ENCODE measurements around the gene TCF7L2. TPM values are rescaled to one million over a fixed set of nuclear protein-coding genes. Genes with fewer than 3 reads are reported as not detected.

The TCF7L2 gene
- polyA plus RNA-seq, 3 donors: 2.1 to 23.5 (median 6.1) TPM

DNA sequence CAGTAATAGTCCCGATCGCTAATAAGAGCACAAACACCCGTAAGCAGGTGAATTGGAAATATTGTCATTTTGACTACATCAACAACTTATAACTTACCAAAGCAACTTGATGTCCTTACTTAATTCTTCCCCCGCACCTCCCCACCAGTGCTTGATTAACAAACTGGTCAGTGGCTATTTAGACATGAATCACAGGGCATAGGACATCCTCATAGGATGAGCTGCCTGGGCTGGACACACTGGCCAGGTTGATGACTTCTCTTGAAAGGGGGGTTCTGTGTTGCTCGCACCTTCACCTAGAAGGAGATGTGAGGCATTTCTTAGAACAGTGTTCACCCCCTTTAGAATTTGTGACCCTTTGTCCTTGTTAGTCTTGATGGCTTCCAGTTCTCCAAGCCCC lies 163.2 kb downstream of the TCF7L2 start:
- H3K27me3 Mint-ChIP-seq (ENCODE audit: low read depth in 3 of 3): peaks cover 2 to 4% (median 3%) of the 10 kb centered on the region in 3 donors
- no peaks in the 10 kb centered on the region for H3K27me3 ChIP-seq (ENCODE audit: control insufficient read depth in 2 of 2, insufficient read depth in 2 of 2, low read length in 2 of 2)
- 88% methylated on average over 2 of the region's 5 CpGs for WGBS (ENCODE audit: insufficient coverage)
- H3K4me3 ChIP-seq (replicated peaks in 1 of 3; ENCODE audit: low read depth in 2 of 3, low read length in 3 of 3): no peak overlapping the region
- no peak overlapping the region for H3K27ac ChIP-seq (ENCODE audit: low read depth in 1 of 2, low read length in 2 of 2)
- peaks cover 91% of the 10 kb centered on the region for H4K20me1 ChIP-seq (ENCODE audit: insufficient read depth, low read length)
- H3K9me3 Mint-ChIP-seq: peaks cover 0 to 1% (median 0%) of the 10 kb centered on the region in 7 donors
- no peak overlapping the region for H3K4me2 ChIP-seq (replicated peaks; ENCODE audit: extremely low read depth, low read length, poor library complexity, severe bottlenecking)
- H3K4me3 Mint-ChIP-seq: no peak overlapping the region
- peaks cover 10% of the 10 kb centered on the region in 2 donors for H3K36me3 Mint-ChIP-seq
- H3K4me1 Mint-ChIP-seq: no peaks in the 10 kb centered on the region
- H3K36me3 ChIP-seq (replicated peaks in 1 of 2; ENCODE audit: control insufficient read depth in 1 of 2, insufficient read depth in 2 of 2, low read length in 2 of 2): no peaks in the 10 kb centered on the region
- H3K9ac ChIP-seq (ENCODE audit: insufficient read depth, low read length, poor library complexity, severe bottlenecking): no peak overlapping the region
- H2AFZ ChIP-seq (ENCODE audit: insufficient read depth, low read depth, low read length, poor library complexity, severe bottlenecking): no peak overlapping the region
- no peaks in the 10 kb centered on the region for H3K9me3 ChIP-seq (replicated peaks in 1 of 2; ENCODE audit: control insufficient read depth in 1 of 2, insufficient read depth in 1 of 2, low read length in 2 of 2)
- TF ChIP-seq CTCF (IDR thresholded peaks at IDR 0.05): no peak
- intact Hi-C loops (cut with micrococcal nuclease): no loop called here
- no peak for DNase-seq
- H3K27ac Mint-ChIP-seq: no peak overlapping the region
- no peaks in the 10 kb centered on the region for H3K4me1 ChIP-seq (ENCODE audit: control insufficient read depth in 1 of 2, insufficient read depth in 2 of 2, low read length in 2 of 2)
- H3K79me2 ChIP-seq (ENCODE audit: insufficient read depth, low read length): no peaks in the 10 kb centered on the region

- H4K20me1 ChIP-seq (ENCODE audit: insufficient read depth, low read length): peaks cover 91% of the 10 kb centered on the region
- H3K4me1 Mint-ChIP-seq: no peaks in the 10 kb centered on the region
- H3K9ac ChIP-seq (ENCODE audit: insufficient read depth, low read length, poor library complexity, severe bottlenecking): no peak overlapping the region
- WGBS (ENCODE audit: insufficient coverage): no CpG with 5 or more reads among the region's 1 CpG
- intact Hi-C loops (cut with micrococcal nuclease): no loop called here
- no peak overlapping the region for H3K4me2 ChIP-seq (replicated peaks; ENCODE audit: extremely low read depth, low read length, poor library complexity, severe bottlenecking)
- no peak overlapping the region for H2AFZ ChIP-seq (ENCODE audit: insufficient read depth, low read depth, low read length, poor library complexity, severe bottlenecking)
- H3K27ac ChIP-seq (ENCODE audit: low read depth in 1 of 2, low read length in 2 of 2): no peak overlapping the region
- H3K27me3 ChIP-seq (ENCODE audit: control insufficient read depth in 2 of 2, insufficient read depth in 2 of 2, low read length in 2 of 2): no peaks in the 10 kb centered on the region
- H3K9me3 ChIP-seq (replicated peaks in 1 of 2; ENCODE audit: control insufficient read depth in 1 of 2, insufficient read depth in 1 of 2, low read length in 2 of 2): no peaks in the 10 kb centered on the region
- no peak overlapping the region for H3K4me3 Mint-ChIP-seq
- no peak for DNase-seq
- no peak overlapping the region for H3K27ac Mint-ChIP-seq
- peaks cover 0 to 1% (median 0%) of the 10 kb centered on the region in 7 donors for H3K9me3 Mint-ChIP-seq
- no peaks in the 10 kb centered on the region for H3K36me3 ChIP-seq (replicated peaks in 1 of 2; ENCODE audit: control insufficient read depth in 1 of 2, insufficient read depth in 2 of 2, low read length in 2 of 2)
- no peaks in the 10 kb centered on the region for H3K4me1 ChIP-seq (ENCODE audit: control insufficient read depth in 1 of 2, insufficient read depth in 2 of 2, low read length in 2 of 2)
- no peaks in the 10 kb centered on the region for H3K79me2 ChIP-seq (ENCODE audit: insufficient read depth, low read length)
- no peak overlapping the region for H3K4me3 ChIP-seq (replicated peaks in 1 of 3; ENCODE audit: low read depth in 2 of 3, low read length in 3 of 3)
- H3K27me3 Mint-ChIP-seq (ENCODE audit: low read depth in 3 of 3): peaks cover 3 to 4% (median 3%) of the 10 kb centered on the region in 3 donors
- H3K36me3 Mint-ChIP-seq: peaks cover 7 to 10% of the 10 kb centered on the region in 2 donors
- no peak for TF ChIP-seq CTCF (IDR thresholded peaks at IDR 0.05)
Measured at GRCh38 chr10:113113918-113114317, 163.9 kb downstream of the TCF7L2 start.
